ENCODE results near the gene GAB1. TPM values are rescaled to one million over a fixed set of nuclear protein-coding genes. Genes with fewer than 3 reads are reported as not detected.

The GAB1 gene
- total and polyA plus RNA-seq, 2 of the 13 experiments (the other 11 are each of a cell fraction or from before 2014, with no cell fraction given): 8.7 to 14.7 TPM

- no peak for TF ChIP-seq ZNF17 (CRISPR knock-in tag; IDR thresholded peaks at IDR 0.05)
- peak; percentile 34; the same call in 1 of the 2 replicates for TF ChIP-seq CEBPB (IDR thresholded peaks at IDR 0.05; ENCODE audit: borderline replicate concordance, low read depth, low read length)
- no peak for TF ChIP-seq SMAD1 (CRISPR knock-in tag; IDR thresholded peaks at IDR 0.05; ENCODE audit: borderline replicate concordance, low read depth)
- no peak; the same call in 1 of the 2 replicates for TF ChIP-seq SOX5 (CRISPR knock-in tag; IDR thresholded peaks at IDR 0.05; ENCODE audit: borderline replicate concordance)
- TF ChIP-seq ATAD3A (CRISPR knock-in tag; IDR thresholded peaks at IDR 0.05): no peak
- no peak for TF ChIP-seq ZNF382 (CRISPR knock-in tag; IDR thresholded peaks at IDR 0.05; ENCODE audit: borderline replicate concordance)
- peak; percentile 81 for TF ChIP-seq AGO2 (optimal IDR thresholded peaks at IDR 0.05; ENCODE audit: low read depth, low read length)
- no peak for TF ChIP-seq ATM (IDR thresholded peaks at IDR 0.05; ENCODE audit: borderline replicate concordance)
- no peak for TF ChIP-seq ATF7 (IDR thresholded peaks at IDR 0.05)
- TF ChIP-seq ATF7 (CRISPR knock-in tag; IDR thresholded peaks at IDR 0.05): peak; percentile 35; the same call in 1 of the 2 replicates
- peak; percentile 35; the same call in 1 of the 2 replicates for TF ChIP-seq SNAPC4 (CRISPR knock-in tag; IDR thresholded peaks at IDR 0.05)
- TF ChIP-seq ZNF737 (CRISPR knock-in tag; IDR thresholded peaks at IDR 0.05; ENCODE audit: borderline replicate concordance): no peak
- TF ChIP-seq CBFB (CRISPR knock-in tag; IDR thresholded peaks at IDR 0.05): 0 out of 2 replicates have a peak, but pooled peaks have one; percentile 31
- 0 out of 2 replicates have a peak, but pooled peaks have one; percentile 24 for TF ChIP-seq FOSL1 (CRISPR knock-in tag; IDR thresholded peaks at IDR 0.05; ENCODE audit: borderline replicate concordance)
- no peak for TF ChIP-seq RFX1 (IDR thresholded peaks at IDR 0.05)
- no peak for TF ChIP-seq JARID2 (CRISPR knock-in tag; IDR thresholded peaks at IDR 0.05; ENCODE audit: insufficient replicate concordance)
- TF ChIP-seq ZBTB2 (CRISPR knock-in tag; IDR thresholded peaks at IDR 0.05; ENCODE audit: low read depth): no peak
- peak; percentile 60 for TF ChIP-seq XRCC5 (optimal IDR thresholded peaks at IDR 0.05; ENCODE audit: low read length)
- TF ChIP-seq FOSL2 (CRISPR knock-in tag; IDR thresholded peaks at IDR 0.05): peak; percentile 47; the same call in 1 of the 2 replicates
- TF ChIP-seq ZNF329 (CRISPR knock-in tag; IDR thresholded peaks at IDR 0.05; ENCODE audit: low read depth): no peak
- peak; percentile 90 for TF ChIP-seq POLR2AphosphoS5 (IDR thresholded peaks at IDR 0.05; ENCODE audit: low read depth, low read length)
- TF ChIP-seq ZMAT5 (CRISPR knock-in tag; IDR thresholded peaks at IDR 0.05; ENCODE audit: borderline replicate concordance, low read depth): no peak
- TF ChIP-seq FOXK1 (CRISPR knock-in tag; IDR thresholded peaks at IDR 0.05; ENCODE audit: borderline replicate concordance, low read depth): no peak; the same call in 1 of the 2 replicates
- no peak for TF ChIP-seq DNMT1 (CRISPR knock-in tag; IDR thresholded peaks at IDR 0.05)
Observed at GRCh38 chr4:143513314-143514168, 176.9 kb downstream of the GAB1 start, which contains the start of gene SMARCA5 (continued).
